NB4 (cell line): ENCODE data around the gene SFTA2.

Experiments
- DNase-seq: peaks from one replicate; pipeline ENCODE4 v3.0.0; 2010; ENCODE audit warnings: low read depth
- H3K4me3 ChIP-seq: one replicate; pipeline ENCODE4 v1.5.1; 2011; ENCODE audit warnings: mild to moderate bottlenecking, low read depth, low read length, moderate library complexity
- CTCF ChIP-seq: IDR thresholded peaks from one replicate; pipeline ENCODE4 v1.5.1; 2012; ENCODE audit warnings: low read depth, low read length
- MAX ChIP-seq: IDR thresholded peaks from 2 replicates; pipeline ENCODE4 v1.6.1; 2011; ENCODE audit warnings: low read depth, low read length
- MYC ChIP-seq: IDR thresholded peaks from 2 replicates; pipeline ENCODE4 v1.6.1; 2011; ENCODE audit warnings: low read depth, low read length
- POLR2A ChIP-seq: IDR thresholded peaks from 2 replicates; pipeline ENCODE4 v1.6.1; 2011; ENCODE audit warnings: mild to moderate bottlenecking; ENCODE audit not compliant: insufficient read length; ENCODE audit errors: extremely low read depth

The SFTA2 gene

DNA sequence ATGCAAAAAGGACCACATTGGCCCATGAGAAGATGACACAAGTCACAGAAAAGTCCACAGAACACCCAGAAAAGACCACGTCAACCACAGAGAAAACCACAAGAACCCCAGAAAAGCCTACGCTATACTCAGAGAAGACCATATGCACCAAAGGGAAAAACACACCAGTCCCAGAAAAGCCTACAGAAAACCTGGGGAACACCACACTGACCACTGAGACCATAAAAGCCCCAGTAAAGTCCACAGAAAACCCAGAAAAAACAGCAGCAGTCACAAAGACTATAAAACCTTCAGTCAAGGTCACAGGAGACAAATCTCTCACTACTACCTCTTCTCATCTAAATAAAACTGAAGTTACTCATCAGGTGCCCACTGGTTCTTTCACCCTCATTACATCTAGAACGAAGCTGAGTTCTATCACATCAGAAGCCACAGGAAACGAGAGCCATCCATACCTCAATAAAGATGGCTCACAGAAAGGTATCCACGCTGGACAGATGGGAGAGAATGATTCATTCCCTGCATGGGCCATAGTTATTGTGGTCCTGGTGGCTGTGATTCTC, 20.0 kb upstream of the SFTA2 start:
- no peak overlapping the region for H3K4me3 ChIP-seq
- TF ChIP-seq POLR2A: no peak
- no peak for TF ChIP-seq MAX
- no peak for TF ChIP-seq CTCF
- TF ChIP-seq MYC: no peak

GRCh38 chr6:30948811-30949210, 16.8 kb upstream of the SFTA2 start:
- DNase-seq: no peak
- no peak for TF ChIP-seq POLR2A
- no peak overlapping the region for H3K4me3 ChIP-seq

More for the DNA sequence above, 20.0 kb upstream of the SFTA2 start:
- DNase-seq: no peak

DNA sequence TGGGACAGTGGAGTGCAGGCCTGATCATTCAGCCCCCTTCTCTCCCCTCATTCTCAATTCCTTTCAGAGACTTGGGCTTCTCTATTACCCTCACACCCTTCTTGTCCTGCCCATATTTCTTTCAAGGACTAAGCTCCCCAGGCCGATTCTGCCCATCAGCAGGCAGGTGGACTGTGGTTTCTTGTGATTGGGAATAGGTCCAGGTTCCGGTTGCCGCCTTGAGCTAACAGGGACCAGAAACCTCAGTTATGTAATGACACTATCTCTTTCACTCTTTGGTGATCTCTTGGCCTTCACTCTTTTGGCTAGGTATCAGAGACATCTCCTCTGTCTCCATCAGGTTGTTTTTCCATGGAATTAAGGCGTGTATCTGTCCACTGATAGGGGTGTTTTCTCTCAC, 15.3 kb upstream of the SFTA2 start:
- TF ChIP-seq MAX (no peak), POLR2A (no peak), MYC (no peak), CTCF (no peak)
- no peak overlapping the region for H3K4me3 ChIP-seq
- DNase-seq: no peak

DNA sequence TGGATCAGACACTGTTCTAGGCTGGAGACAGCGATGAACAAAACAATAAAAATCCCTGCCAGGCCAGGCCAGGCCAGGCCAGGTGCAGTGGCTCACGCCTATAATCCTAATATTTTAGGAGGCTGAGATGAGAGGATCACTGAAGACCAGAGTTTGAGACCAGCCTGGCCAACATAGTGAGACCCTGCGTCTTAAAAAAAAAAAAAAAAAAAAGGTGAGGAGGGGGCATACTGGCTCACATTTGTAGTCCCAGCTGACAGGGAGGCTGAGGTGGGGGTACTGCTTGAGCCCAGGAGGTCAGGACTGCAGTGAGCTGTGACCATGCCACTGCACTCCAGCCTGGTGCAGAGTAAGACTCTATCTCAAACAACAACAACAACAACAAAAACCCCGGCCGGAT, 13.3 kb upstream of the SFTA2 start:
- TF ChIP-seq MYC: no peak
- no peak for TF ChIP-seq CTCF
- TF ChIP-seq MAX: no peak
- TF ChIP-seq POLR2A: no peak
- DNase-seq: no peak
- H3K4me3 ChIP-seq: no peak overlapping the region

- no peak for TF ChIP-seq POLR2A
- TF ChIP-seq MYC: no peak
- no peak for TF ChIP-seq CTCF
- no peak for TF ChIP-seq MAX
- DNase-seq: no peak
These were observed 12.1 kb upstream of the SFTA2 start for GRCh38 chr6:30944051-30944450.

DNA sequence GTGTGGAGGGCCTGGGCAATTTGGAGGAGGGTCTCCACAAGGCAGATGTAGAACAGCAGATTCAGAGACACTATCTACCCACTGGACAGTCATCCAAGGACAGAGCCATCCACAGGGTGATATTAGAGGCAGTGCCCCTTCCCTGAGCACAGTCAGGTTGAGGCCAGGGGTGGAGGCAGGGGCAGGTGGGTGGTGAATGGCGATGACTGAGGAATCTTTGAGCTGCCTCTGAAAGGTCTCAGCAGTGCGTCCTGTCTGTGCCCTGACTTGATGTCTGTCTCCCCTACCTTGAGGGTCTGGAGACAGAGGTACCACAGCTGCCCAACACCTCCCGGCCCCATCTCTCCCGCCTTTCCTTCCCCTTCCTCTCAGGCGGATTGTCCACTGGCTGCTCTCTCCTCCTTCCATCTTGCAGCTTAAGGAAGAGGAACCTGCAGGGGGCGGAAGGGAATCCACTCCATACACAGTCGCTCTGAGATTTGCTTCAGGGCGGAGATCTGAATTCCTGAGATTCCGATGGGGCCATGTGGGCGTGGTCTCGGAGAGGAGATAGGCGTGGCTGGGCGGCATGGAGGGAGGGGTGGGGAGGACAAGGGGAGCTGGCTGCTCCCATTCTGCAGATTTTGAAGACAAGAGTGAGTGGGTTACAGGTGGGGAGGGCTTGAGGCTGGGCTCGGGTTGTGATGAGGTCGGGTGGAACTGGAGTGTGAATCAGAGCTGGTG, 10.5 kb upstream of the SFTA2 start:
- TF ChIP-seq MYC: no peak
- no peak for TF ChIP-seq CTCF
- TF ChIP-seq POLR2A: no peak
- no peak for TF ChIP-seq MAX
- no peak overlapping the region for H3K4me3 ChIP-seq
- no peak for DNase-seq

More at GRCh38 chr6:30944051-30944450, 12.1 kb upstream of the SFTA2 start:
- H3K4me3 ChIP-seq: no peak overlapping the region
